K562 (cell line): ENCODE results near the gene CEACAM5. TPM values are rescaled to one million over a fixed set of nuclear protein-coding genes. Genes with fewer than 3 reads are reported as not detected.
A peak's percentile ranks its signal among the peaks of the same experiment; 100 is the strongest.

Experiments
- BDP1 ChIP-seq: IDR thresholded peaks from 3 replicates; pipeline ENCODE4 v1.6.1; 2011; ENCODE audit not compliant: insufficient read length, insufficient read depth
- CBX3 ChIP-seq, 2 experiments: IDR thresholded peaks; 1 replicate in 1 of 2; 2 replicates in 1 of 2; pipeline ENCODE4 v1.6.1; 2012; ENCODE audit warnings: inconsistent platforms in 2 of 2, low read length in 2 of 2, borderline replicate concordance in 1 of 2, control low read depth in 1 of 2
- CC2D1A ChIP-seq: fragments of 450-650 bp; IDR thresholded peaks from 2 replicates; pipeline ENCODE4 v1.6.1; 2017; ENCODE audit warnings: mild to moderate bottlenecking
- CSDE1 ChIP-seq, 2 experiments: fragments of 450-650 bp; IDR thresholded peaks; 2 replicates each; pipeline ENCODE4 v1.6.1; 2016; ENCODE audit warnings: mild to moderate bottlenecking in 1 of 2
- ETV5 ChIP-seq: sonication (generic); formaldehyde crosslinking; IDR thresholded peaks from 2 replicates; pipeline ENCODE4 v1.4.0; 2020; ENCODE audit warnings: low read depth, mild to moderate bottlenecking, missing genetic modification reagents
- KLF16 ChIP-seq: IDR thresholded peaks from 2 replicates; pipeline ENCODE4 v1.6.1; 2016; ENCODE audit warnings: antibody characterized with exemption
- MTA3 ChIP-seq: fragments of 450-650 bp; formaldehyde crosslinking; IDR thresholded peaks from 2 replicates; pipeline ENCODE4 v1.6.1; 2017; ENCODE audit warnings: mild to moderate bottlenecking, borderline replicate concordance
- NR2F6 ChIP-seq: fragments of 450-650 bp; formaldehyde crosslinking; IDR thresholded peaks from 2 replicates; pipeline ENCODE4 v1.4.0; 2020; ENCODE audit warnings: mild to moderate bottlenecking
- PTBP1 ChIP-seq: fragments of 200-400 bp; formaldehyde crosslinking; IDR thresholded peaks from 2 replicates; pipeline ENCODE4 v1.6.1; 2017; ENCODE audit warnings: low read depth, low read length
- RFX5 ChIP-seq: IDR thresholded peaks from 2 replicates; pipeline ENCODE4 v1.6.1; 2011; ENCODE audit warnings: low read depth, mild to moderate bottlenecking, improper control_type of control experiment, low read length
- SMAD2 ChIP-seq: fragments of 150-350 bp; IDR thresholded peaks from 2 replicates; pipeline ENCODE4 v1.6.1; 2014; ENCODE audit warnings: low read depth, mild to moderate bottlenecking, low read length
- SMAD4 ChIP-seq: fragments of 250-450 bp; sonication (Bioruptor Pico); conservative IDR thresholded peaks from 2 replicates; pipeline ENCODE4 v1.8.0; 2021; ENCODE audit warnings: inconsistent platforms, mild to moderate bottlenecking, moderate library complexity
- SMARCA5 ChIP-seq: fragments of 450-650 bp; IDR thresholded peaks from 2 replicates; pipeline ENCODE4 v1.6.1; 2016
- SMARCC2 ChIP-seq: fragments of 450-650 bp; IDR thresholded peaks from 2 replicates; pipeline ENCODE4 v1.6.1; 2017; ENCODE audit warnings: antibody characterized with exemption, moderate library complexity, mild to moderate bottlenecking, low read depth
- SPI1 ChIP-seq: IDR thresholded peaks from 2 replicates; pipeline ENCODE4 v1.6.1; 2011; ENCODE audit warnings: low read depth, low read length, control low read depth, borderline replicate concordance
- THRAP3 ChIP-seq: fragments of 450-650 bp; IDR thresholded peaks from 2 replicates; pipeline ENCODE4 v1.6.1; 2016; ENCODE audit warnings: mild to moderate bottlenecking, inconsistent platforms, borderline replicate concordance
- YY1 ChIP-seq, 3 experiments: IDR thresholded peaks; 2 replicates each; pipeline ENCODE4 v1.6.1; 2011; ENCODE audit warnings: low read length in 2 of 3, mild to moderate bottlenecking in 2 of 3, moderate library complexity in 2 of 3, borderline replicate concordance in 1 of 3, control low read depth in 1 of 3, low read depth in 1 of 3; ENCODE audit not compliant: insufficient read depth in 3 of 3, insufficient replicate concordance in 2 of 3, control insufficient read depth in 1 of 3, insufficient read length in 1 of 3; ENCODE audit errors: extremely low read depth in 1 of 3
- ZEB2 ChIP-seq: fragments of 450-650 bp; IDR thresholded peaks from 2 replicates; pipeline ENCODE4 v1.6.1; 2016
- ZNF239 ChIP-seq: fragments of 250-450 bp; sonication (Bioruptor Pico); IDR thresholded peaks from 2 replicates; pipeline ENCODE4 v1.4.0; 2020; ENCODE audit warnings: mild to moderate bottlenecking
- ZNF280B ChIP-seq: fragments of 250-450 bp; sonication (Bioruptor Pico); IDR thresholded peaks from 2 replicates; pipeline ENCODE4 v1.5.1; 2021; ENCODE audit warnings: mild to moderate bottlenecking
- ZNF282 ChIP-seq: sonication (generic); formaldehyde crosslinking; IDR thresholded peaks from 2 replicates; pipeline ENCODE4 v1.8.1; 2023; ENCODE audit warnings: missing genetic modification reagents
- ZNF57 ChIP-seq: fragments of 450-650 bp; formaldehyde crosslinking; IDR thresholded peaks from 2 replicates; pipeline ENCODE4 v1.4.0; 2020; ENCODE audit warnings: mild to moderate bottlenecking, moderate library complexity
- ZNF699 ChIP-seq: fragments of 250-450 bp; sonication (Bioruptor Pico); IDR thresholded peaks from 2 replicates; pipeline ENCODE4 v1.8.0; 2021; ENCODE audit warnings: mild to moderate bottlenecking, moderate library complexity; ENCODE audit not compliant: insufficient replicate concordance
- ZNF707 ChIP-seq: fragments of 250-450 bp; sonication (Bioruptor Pico); conservative IDR thresholded peaks from 2 replicates; pipeline ENCODE4 v1.8.0; 2022; ENCODE audit warnings: inconsistent platforms, mild to moderate bottlenecking, moderate library complexity
- ZNF717 ChIP-seq: fragments of 250-450 bp; sonication (Bioruptor Pico); IDR thresholded peaks from 2 replicates; pipeline ENCODE4 v1.5.0; 2021
- polyA plus RNA-seq, 8 experiments: library from polyadenylated mRNA; depleted of rRNA in 4 of 8; stranded (reverse) in 5 of 8; unstranded in 3 of 8; fragments of >200 nt; fragmentation: Nextera tagmentation in 2 of 8; fragmentation: Illumina TruSeq in 1 of 8; extraction: Ambion mirVana in 2 of 8; extraction: Trizol in 1 of 8; gene quantifications; 2 replicates each; pipeline versions ENCODE4 v1.2.1 to v1.2.3, GENCODE V29; 2011 to 2014; ENCODE audit warnings: inconsistent platforms in 1 of 8, missing spikeins in 1 of 8
- total RNA-seq, 7 experiments: library from RNA; depleted of rRNA in 6 of 7; stranded (reverse); fragments of >200 nt in 6 of 7; fragmentation: Illumina TruSeq in 2 of 7; extraction: Trizol in 2 of 7; gene quantifications; 2 replicates each; pipeline versions ENCODE4 v1.2.1 to v1.2.3, GENCODE V29; 2011 to 2021; ENCODE audit warnings: low replicate concordance in 1 of 7
- TF ChIP-seq, protein P1 (sequence below): fragments of 250-450 bp; sonication (Bioruptor Pico); IDR thresholded peaks from 2 replicates; pipeline ENCODE4 v1.8.0; 2022; ENCODE audit warnings: inconsistent platforms
- TF ChIP-seq, protein P2 (sequence below): fragments of 250-450 bp; sonication (Bioruptor Pico); IDR thresholded peaks from 2 replicates; pipeline ENCODE4 v1.9.0; 2021; ENCODE audit warnings: mild to moderate bottlenecking

Gene CEACAM5
- total and polyA plus RNA-seq, 9 of the 15 experiments (the other 6 are each of a cell fraction or from before 2014, with no cell fraction given), result 0.33 TPM; not detected in 8

DNA sequence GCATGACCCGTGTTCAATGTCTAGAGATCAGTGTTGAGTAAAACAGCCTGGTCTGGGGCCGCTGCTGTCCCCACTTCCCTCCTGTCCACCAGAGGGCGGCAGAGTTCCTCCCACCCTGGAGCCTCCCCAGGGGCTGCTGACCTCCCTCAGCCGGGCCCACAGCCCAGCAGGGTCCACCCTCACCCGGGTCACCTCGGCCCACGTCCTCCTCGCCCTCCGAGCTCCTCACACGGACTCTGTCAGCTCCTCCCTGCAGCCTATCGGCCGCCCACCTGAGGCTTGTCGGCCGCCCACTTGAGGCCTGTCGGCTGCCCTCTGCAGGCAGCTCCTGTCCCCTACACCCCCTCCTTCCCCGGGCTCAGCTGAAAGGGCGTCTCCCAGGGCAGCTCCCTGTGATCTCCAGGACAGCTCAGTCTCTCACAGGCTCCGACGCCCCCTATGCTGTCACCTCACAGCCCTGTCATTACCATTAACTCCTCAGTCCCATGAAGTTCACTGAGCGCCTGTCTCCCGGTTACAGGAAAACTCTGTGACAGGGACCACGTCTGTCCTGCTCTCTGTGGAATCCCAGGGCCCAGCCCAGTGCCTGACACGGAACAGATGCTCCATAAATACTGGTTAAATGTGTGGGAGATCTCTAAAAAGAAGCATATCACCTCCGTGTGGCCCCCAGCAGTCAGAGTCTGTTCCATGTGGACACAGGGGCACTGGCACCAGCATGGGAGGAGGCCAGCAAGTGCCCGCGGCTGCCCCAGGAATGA lies 1.5 kb upstream of the CEACAM5 start (continued):
- no peak for TF ChIP-seq PTBP1
- no peak for TF ChIP-seq ZNF239 (CRISPR knock-in tag)
- TF ChIP-seq THRAP3, result no peak
- TF ChIP-seq SMARCC2, result no peak
- TF ChIP-seq ZNF699, result no peak
- peak; percentile 86; the same call in 1 of the 2 replicates for TF ChIP-seq MTA3
- no peak for TF ChIP-seq RFX5
- TF ChIP-seq SMAD4 (CRISPR knock-in tag), result peak; percentile 56; the same call in 1 of the 2 replicates
- TF ChIP-seq ZNF280B (CRISPR knock-in tag), result no peak
- TF ChIP-seq CC2D1A, result peak; percentile 73
- TF ChIP-seq SPI1, result peak; percentile 14; the same call in 1 of the 2 replicates
- TF ChIP-seq YY1 (IDR thresholded peaks at IDR 0.05; ENCODE audit: borderline replicate concordance in 1 of 3, control insufficient read depth in 1 of 3, extremely low read depth in 1 of 3, insufficient read depth in 3 of 3, insufficient read length in 1 of 3, insufficient replicate concordance in 2 of 3, low read depth in 1 of 3, low read length in 2 of 3), result peak in 1 of 3 experiments; percentile 29
- TF ChIP-seq BDP1, result no peak
- no peak for TF ChIP-seq CSDE1 (IDR thresholded peaks at IDR 0.05)
- TF ChIP-seq, protein P1, sequence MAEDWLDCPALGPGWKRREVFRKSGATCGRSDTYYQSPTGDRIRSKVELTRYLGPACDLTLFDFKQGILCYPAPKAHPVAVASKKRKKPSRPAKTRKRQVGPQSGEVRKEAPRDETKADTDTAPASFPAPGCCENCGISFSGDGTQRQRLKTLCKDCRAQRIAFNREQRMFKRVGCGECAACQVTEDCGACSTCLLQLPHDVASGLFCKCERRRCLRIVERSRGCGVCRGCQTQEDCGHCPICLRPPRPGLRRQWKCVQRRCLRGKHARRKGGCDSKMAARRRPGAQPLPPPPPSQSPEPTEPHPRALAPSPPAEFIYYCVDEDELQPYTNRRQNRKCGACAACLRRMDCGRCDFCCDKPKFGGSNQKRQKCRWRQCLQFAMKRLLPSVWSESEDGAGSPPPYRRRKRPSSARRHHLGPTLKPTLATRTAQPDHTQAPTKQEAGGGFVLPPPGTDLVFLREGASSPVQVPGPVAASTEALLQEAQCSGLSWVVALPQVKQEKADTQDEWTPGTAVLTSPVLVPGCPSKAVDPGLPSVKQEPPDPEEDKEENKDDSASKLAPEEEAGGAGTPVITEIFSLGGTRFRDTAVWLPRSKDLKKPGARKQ (CRISPR knock-in tag), result no peak
- TF ChIP-seq ZNF57, result no peak
- peak; percentile 60; the same call in 1 of the 2 replicates for TF ChIP-seq KLF16
- no peak for TF ChIP-seq ZNF707 (CRISPR knock-in tag)
- TF ChIP-seq, protein P2, sequence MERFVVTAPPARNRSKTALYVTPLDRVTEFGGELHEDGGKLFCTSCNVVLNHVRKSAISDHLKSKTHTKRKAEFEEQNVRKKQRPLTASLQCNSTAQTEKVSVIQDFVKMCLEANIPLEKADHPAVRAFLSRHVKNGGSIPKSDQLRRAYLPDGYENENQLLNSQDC (CRISPR knock-in tag), result no peak
- TF ChIP-seq ZNF717 (CRISPR knock-in tag), result no peak
- no peak for TF ChIP-seq SMAD2
- peak; percentile 72; the same call in 1 of the 2 replicates for TF ChIP-seq ZEB2
- TF ChIP-seq NR2F6 (CRISPR knock-in tag), result no peak
- no peak for TF ChIP-seq CBX3 (IDR thresholded peaks at IDR 0.05; ENCODE audit: borderline replicate concordance in 1 of 2, low read length in 2 of 2)
- no peak for TF ChIP-seq ETV5 (CRISPR knock-in tag)
- no peak for TF ChIP-seq ZNF282 (CRISPR knock-in tag)
- TF ChIP-seq SMARCA5, result peak; percentile 91; the same call in 1 of the 2 replicates
